Stromal cell of bone marrow (primary cell): ENCODE results near the gene PCOLCE2.

Experiments used
- DNase-seq: peaks from one replicate; pipeline ENCODE4 v3.0.0-alpha.2; 2012; ENCODE audit warnings: low read depth

Gene PCOLCE2, protein sequence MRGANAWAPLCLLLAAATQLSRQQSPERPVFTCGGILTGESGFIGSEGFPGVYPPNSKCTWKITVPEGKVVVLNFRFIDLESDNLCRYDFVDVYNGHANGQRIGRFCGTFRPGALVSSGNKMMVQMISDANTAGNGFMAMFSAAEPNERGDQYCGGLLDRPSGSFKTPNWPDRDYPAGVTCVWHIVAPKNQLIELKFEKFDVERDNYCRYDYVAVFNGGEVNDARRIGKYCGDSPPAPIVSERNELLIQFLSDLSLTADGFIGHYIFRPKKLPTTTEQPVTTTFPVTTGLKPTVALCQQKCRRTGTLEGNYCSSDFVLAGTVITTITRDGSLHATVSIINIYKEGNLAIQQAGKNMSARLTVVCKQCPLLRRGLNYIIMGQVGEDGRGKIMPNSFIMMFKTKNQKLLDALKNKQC

GRCh38 chr3:142888481-142889211, at the start of gene PCOLCE2:
Gene PCOLCE2, minus strand, starts transcription at chr3:142889083. Its CDS starts 187 bp downstream, at chr3:142888896.
- peak; percentile 9 for DNase-seq

DNA sequence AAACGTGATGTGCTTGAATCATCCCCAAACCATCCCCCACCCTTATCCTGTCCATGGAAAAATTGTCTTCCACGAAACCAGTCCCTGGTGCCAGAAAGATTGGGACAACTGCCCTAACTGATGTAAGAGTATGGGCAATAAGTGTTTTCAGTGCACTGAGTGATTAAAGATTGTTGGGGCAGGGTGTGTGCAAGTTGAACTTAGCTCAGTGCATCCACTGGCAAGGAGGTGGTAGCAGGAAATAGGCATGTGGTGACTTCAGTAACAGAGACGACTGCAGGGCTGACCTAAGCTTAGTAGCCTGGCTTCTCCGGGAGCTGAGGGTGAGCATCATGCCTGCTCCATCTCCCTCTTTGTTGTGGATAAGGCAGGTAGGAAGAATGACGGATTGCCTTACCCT, 47.1 kb upstream of the PCOLCE2 start:
- no peak for DNase-seq

GRCh38 chr3:142934887-142935269, 46.0 kb upstream of the PCOLCE2 start:
- no peak for DNase-seq

- no peak for DNase-seq
Measured at GRCh38 chr3:142934128-142934886, 45.4 kb upstream of the PCOLCE2 start.

DNA sequence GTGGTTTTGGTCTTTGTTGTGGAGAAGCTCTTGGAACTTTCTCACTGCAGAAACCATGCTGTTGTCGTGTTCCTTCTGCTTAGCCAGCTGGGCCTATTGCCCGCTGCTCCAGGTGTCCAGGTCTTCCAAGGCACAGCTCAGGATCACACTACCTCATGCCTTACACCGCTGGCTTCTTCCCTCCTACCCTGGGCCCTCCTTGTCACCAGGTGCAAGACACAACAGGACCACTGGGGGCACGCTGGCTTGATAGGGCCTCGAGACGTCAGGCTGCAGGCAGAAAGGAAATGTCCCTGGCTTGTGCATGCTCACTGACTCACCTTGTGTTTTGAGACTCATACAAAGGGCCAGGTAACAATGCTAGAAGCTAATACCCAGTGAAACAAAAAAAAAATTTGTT, 42.3 kb upstream of the PCOLCE2 start:
- no peak for DNase-seq

GRCh38 chr3:142930463-142930862, 41.6 kb upstream of the PCOLCE2 start:
- no peak for DNase-seq

DNA sequence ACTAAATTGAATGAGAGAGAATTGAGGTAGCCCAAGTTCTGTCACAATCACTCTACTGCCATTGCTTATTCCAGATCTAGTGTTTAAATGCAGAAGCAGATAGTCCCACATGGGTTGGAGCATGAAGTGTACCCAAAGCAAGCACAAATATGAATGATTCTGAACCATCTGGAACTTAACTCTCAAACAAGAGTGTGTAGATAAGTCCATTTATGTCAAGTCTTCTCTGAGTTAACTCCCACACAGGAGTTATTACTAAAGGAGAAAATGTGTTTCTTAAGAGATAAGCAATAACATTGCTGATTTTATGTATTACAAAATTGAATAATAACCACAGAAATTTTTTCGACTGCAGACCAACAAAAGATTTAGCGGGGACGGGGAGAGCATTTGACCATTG, 41.0 kb upstream of the PCOLCE2 start:
- no peak for DNase-seq

- DNase-seq, result no peak
Measured at GRCh38 chr3:142929109-142929508, 40.2 kb upstream of the PCOLCE2 start.

DNA sequence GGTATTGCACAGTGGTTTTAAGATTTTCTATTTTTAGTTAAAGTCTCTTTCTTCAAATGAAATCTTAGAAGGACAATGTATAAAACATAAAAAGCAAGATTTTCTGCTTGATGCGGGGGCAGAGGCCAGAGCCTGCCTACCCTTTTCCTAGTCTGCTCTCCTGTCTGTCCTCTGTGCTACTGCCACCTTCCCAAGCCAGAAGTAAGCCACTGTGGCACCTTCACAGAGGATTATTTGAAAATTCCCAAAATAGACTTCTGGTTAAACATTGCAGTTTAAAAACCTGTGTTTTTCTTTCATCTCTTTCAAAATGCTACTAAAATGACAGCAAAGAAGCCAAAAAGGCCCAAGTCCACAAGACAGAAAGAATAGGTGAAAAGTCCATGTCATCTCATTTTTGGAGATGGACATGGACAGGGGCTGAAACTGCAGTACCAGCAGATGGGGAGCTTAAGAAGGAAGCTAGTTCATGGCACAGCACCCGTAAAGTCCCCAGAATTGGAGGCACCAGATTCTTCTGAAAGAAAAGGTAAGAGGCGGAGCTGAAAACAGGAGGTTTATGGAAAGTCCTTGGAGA, 37.6 kb upstream of the PCOLCE2 start:
- DNase-seq, result no peak

DNA sequence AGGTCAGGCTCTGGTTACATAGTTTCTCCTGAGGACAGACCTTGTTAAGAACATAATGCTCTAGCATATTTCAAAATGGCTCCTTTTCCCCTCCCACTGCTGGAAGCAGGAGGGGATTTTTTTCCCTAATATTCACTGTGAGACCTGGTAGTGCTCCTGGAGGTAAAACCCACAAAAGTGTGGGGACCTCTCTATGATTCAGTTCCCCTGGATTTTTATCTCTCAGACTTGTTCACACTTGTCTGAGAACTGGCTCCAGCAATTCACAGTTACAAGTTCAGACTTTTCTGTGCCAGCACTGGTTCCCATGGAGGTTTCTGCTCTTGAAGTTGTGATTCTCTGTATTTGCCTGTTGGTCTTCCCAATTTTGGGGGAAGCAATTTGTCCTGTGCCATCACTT, 36.3 kb upstream of the PCOLCE2 start:
- no peak for DNase-seq

DNA sequence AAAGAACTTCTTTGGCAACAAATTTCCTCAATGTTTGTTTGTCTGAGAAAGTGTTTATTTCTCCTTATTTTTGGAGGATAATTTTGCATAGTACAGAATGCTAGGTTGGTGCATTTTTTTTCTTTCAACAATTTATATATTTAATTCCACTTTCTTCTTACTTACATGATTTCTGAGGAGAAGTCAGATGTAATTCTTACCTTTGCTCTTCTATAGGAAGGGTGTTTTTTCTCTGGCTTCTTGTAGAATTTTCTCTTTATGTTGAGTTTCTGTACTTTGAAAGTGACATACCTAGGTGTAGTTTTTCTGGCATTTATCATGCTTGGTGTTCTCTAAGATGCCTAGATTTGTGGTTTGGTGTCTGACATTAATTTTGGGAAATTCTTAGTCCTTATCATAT, 34.8 kb upstream of the PCOLCE2 start:
- no peak for DNase-seq

DNA sequence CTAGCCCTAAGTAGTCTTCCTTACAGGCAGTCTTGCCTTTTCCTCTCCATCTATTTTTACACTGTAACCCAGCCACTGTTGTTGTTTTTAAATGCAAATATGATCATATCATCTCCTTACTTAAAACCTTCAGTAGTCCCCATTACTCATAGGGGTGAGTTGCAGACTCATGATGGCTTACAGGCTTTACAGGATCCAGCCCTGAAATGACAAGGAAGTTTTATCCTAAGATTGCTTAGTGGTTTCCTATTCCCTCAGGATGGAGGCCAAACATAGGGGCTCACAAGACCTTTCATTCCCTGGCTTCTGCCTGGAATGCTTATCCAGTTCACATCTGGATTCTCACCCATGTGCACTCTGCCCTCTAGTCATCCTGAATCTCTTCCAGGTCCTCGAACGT, 27.7 kb upstream of the PCOLCE2 start:
- DNase-seq, result peak; percentile 53

GRCh38 chr3:142915636-142916035, 26.8 kb upstream of the PCOLCE2 start:
- DNase-seq, result no peak

GRCh38 chr3:142914286-142914811, 25.5 kb upstream of the PCOLCE2 start:
- no peak for DNase-seq

- DNase-seq, result no peak
Measured at GRCh38 chr3:142913432-142913831, 24.5 kb upstream of the PCOLCE2 start.

GRCh38 chr3:142912402-142913172, 23.7 kb upstream of the PCOLCE2 start:
- DNase-seq, result peak; percentile 13

DNA sequence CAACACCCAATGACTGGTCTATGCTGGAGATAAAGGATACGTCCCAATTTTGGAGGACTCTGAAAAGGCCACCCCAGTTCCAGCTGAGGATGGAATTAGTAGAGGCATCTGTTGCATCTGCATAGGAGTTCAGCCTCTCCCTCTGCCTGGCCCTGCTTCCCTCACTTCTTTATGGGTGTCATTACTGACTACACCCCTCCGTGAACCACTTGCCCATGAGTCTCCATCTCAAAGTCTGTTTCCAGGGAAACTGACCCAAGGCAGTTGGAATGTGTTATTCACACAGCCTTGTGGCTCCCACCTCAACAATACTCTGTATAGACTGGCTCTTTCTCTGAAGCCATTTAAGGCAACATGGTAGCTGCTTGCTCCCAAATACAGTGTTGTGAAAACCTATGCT, 21.4 kb upstream of the PCOLCE2 start:
- peak; percentile 44 for DNase-seq

- no peak for DNase-seq
Measured at GRCh38 chr3:142909282-142909681, 20.4 kb upstream of the PCOLCE2 start.

- no peak for DNase-seq
Measured at GRCh38 chr3:142907996-142908395, 19.1 kb upstream of the PCOLCE2 start.

DNA sequence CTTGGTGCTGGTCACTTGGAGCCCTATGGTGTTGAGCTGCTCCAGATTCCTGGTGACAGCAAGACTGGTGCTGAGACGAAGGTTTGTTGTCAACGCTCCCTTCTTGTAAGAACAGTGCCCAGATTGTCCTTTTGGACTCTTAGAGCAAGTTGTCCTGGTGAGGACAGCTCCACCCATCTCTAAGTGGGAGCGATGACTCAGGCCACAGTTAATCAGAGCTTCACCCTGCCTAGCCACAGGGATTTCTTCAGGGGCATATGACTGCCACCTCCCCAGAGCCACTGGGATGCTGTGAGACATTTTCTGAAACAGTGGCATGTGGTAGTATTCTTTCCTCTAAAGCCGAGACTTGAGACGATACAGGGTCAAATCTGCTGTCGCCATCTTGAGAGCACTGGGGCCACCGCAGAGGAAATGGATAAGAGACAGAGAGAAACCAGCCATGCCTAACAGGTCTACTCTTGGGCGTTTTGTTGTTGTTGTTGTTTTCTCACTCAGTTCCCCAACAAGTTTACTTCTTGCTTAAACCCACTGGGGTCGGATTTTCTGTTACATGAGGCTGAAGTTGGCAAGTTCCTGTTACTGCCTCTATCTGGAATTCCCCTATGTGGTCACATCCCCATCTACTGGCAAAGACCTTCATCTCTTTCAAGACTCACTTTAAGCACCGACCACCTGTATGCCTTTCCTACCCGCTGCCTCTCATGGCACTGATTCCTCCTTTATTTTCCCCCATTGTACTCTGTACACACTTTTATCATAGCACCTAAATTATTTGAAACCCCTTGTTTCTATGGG, 16.0 kb upstream of the PCOLCE2 start:
- peak; percentile 33 for DNase-seq
